Stimulated activated effector memory CD8-positive, alpha-beta T cell treated with anti-CD3 and anti-CD28 coated beads, Interleukin-12 subunit alpha, Interleukin-12 subunit beta, amount 100 ng/mL, for 72 hours (primary cell): ENCODE measurements around the gene OPN1MW2.
"Not testable (repeated sequence)": the region's sequence is repeated elsewhere in the genome, so short reads cannot be mapped to it uniquely, and the experiment has no call there.

ENCODE experiments used
- ATAC-seq: fragments of 150-1000 bp; cut with Tn5 transposase; 2 replicates; pipeline ENCODE4 v1.10.0; 2021
- DNase-seq, 2 donors: peaks; one replicate each; pipeline ENCODE4 v3.0.0; 2021 to 2022; ENCODE audit warnings: low spot score in 2 of 2
- H3K27ac Mint-ChIP-seq: one replicate; pipeline ENCODE4 v1.8.0; 2022; ENCODE audit warnings: mild to moderate bottlenecking, mixed read lengths
- H3K36me3 Mint-ChIP-seq: one replicate; pipeline ENCODE4 v1.8.0; 2022; ENCODE audit warnings: mild to moderate bottlenecking, mixed read lengths
- H3K4me1 Mint-ChIP-seq: one replicate; pipeline ENCODE4 v1.8.0; 2022; ENCODE audit warnings: mixed read lengths
- H3K4me3 Mint-ChIP-seq: one replicate; pipeline ENCODE4 v1.8.0; 2022; ENCODE audit warnings: mild to moderate bottlenecking, mixed read lengths
- H3K9me3 Mint-ChIP-seq: one replicate; pipeline ENCODE4 v1.8.0; 2022; ENCODE audit warnings: mixed read lengths

The OPN1MW2 gene

GRCh38 chrX:154219456-154219855 is at the start of gene OPN1MW2:
OPN1MW2 (plus strand) TSS chrX:154219756; CDS start chrX:154219816, 60 bp downstream.
- H3K4me3 Mint-ChIP-seq, DNase-seq, H3K9me3 Mint-ChIP-seq, H3K36me3 Mint-ChIP-seq, H3K27ac Mint-ChIP-seq, ATAC-seq, H3K4me1 Mint-ChIP-seq: not testable (repeated sequence)

- peak; percentile 98 for ATAC-seq
- DNase-seq, H3K4me3 Mint-ChIP-seq, H3K9me3 Mint-ChIP-seq, H3K36me3 Mint-ChIP-seq, H3K4me1 Mint-ChIP-seq, H3K27ac Mint-ChIP-seq: not testable (repeated sequence)
Measured at GRCh38 chrX:154172535-154172943, 47.0 kb upstream of the OPN1MW2 start.

GRCh38 chrX:154174356-154174755 is 45.2 kb upstream of the OPN1MW2 start:
- not testable (repeated sequence) for DNase-seq, H3K9me3 Mint-ChIP-seq, H3K4me1 Mint-ChIP-seq, H3K4me3 Mint-ChIP-seq, H3K36me3 Mint-ChIP-seq, H3K27ac Mint-ChIP-seq, ATAC-seq

GRCh38 chrX:154182296-154182695 is 37.3 kb upstream of the OPN1MW2 start, which contains the start of gene OPN1MW:
OPN1MW (plus strand) TSS chrX:154182596; CDS start chrX:154182678, 82 bp downstream.
- H3K4me1 Mint-ChIP-seq, H3K36me3 Mint-ChIP-seq, ATAC-seq, DNase-seq, H3K4me3 Mint-ChIP-seq, H3K27ac Mint-ChIP-seq, H3K9me3 Mint-ChIP-seq: not testable (repeated sequence)

- H3K4me3 Mint-ChIP-seq, H3K36me3 Mint-ChIP-seq, H3K4me1 Mint-ChIP-seq, H3K27ac Mint-ChIP-seq, H3K9me3 Mint-ChIP-seq, DNase-seq: not testable (repeated sequence)
- ATAC-seq: peak; percentile 64
Measured at GRCh38 chrX:154183794-154184193, 35.8 kb upstream of the OPN1MW2 start.

- ATAC-seq, H3K4me1 Mint-ChIP-seq, H3K36me3 Mint-ChIP-seq, H3K27ac Mint-ChIP-seq, H3K4me3 Mint-ChIP-seq, H3K9me3 Mint-ChIP-seq, DNase-seq: not testable (repeated sequence)
Measured at GRCh38 chrX:154192846-154193245, 26.7 kb upstream of the OPN1MW2 start.

- not testable (repeated sequence) for H3K27ac Mint-ChIP-seq, DNase-seq, H3K9me3 Mint-ChIP-seq, H3K4me3 Mint-ChIP-seq, ATAC-seq, H3K36me3 Mint-ChIP-seq, H3K4me1 Mint-ChIP-seq
Measured at GRCh38 chrX:154194316-154194715, 25.2 kb upstream of the OPN1MW2 start.

- DNase-seq, H3K9me3 Mint-ChIP-seq, H3K27ac Mint-ChIP-seq, H3K4me3 Mint-ChIP-seq, H3K36me3 Mint-ChIP-seq, H3K4me1 Mint-ChIP-seq, ATAC-seq: not testable (repeated sequence)
Measured at GRCh38 chrX:154196466-154196865, 23.1 kb upstream of the OPN1MW2 start.

GRCh38 chrX:154209670-154210418 is 9.7 kb upstream of the OPN1MW2 start:
- not testable (repeated sequence) for H3K9me3 Mint-ChIP-seq, H3K27ac Mint-ChIP-seq, H3K4me1 Mint-ChIP-seq, DNase-seq, H3K36me3 Mint-ChIP-seq, H3K4me3 Mint-ChIP-seq
- peak; percentile 98 for ATAC-seq

GRCh38 chrX:154211057-154211456 is 8.5 kb upstream of the OPN1MW2 start:
- not testable (repeated sequence) for H3K27ac Mint-ChIP-seq, H3K4me1 Mint-ChIP-seq, H3K9me3 Mint-ChIP-seq, H3K4me3 Mint-ChIP-seq, H3K36me3 Mint-ChIP-seq, ATAC-seq
- DNase-seq: peak in 1 of 2 donors; percentile 52

GRCh38 chrX:154211499-154211898 is 8.1 kb upstream of the OPN1MW2 start:
- H3K9me3 Mint-ChIP-seq, DNase-seq, H3K4me3 Mint-ChIP-seq, H3K4me1 Mint-ChIP-seq, H3K27ac Mint-ChIP-seq, ATAC-seq, H3K36me3 Mint-ChIP-seq: not testable (repeated sequence)

GRCh38 chrX:154225292-154225691 is 5.7 kb downstream of the OPN1MW2 start:
- not testable (repeated sequence) for ATAC-seq, H3K4me3 Mint-ChIP-seq, H3K9me3 Mint-ChIP-seq

GRCh38 chrX:154226706-154227105 is 7.2 kb downstream of the OPN1MW2 start:
- H3K9me3 Mint-ChIP-seq, DNase-seq, H3K27ac Mint-ChIP-seq, H3K4me3 Mint-ChIP-seq, H3K36me3 Mint-ChIP-seq, ATAC-seq, H3K4me1 Mint-ChIP-seq: not testable (repeated sequence)

More at GRCh38 chrX:154225292-154225691, 5.7 kb downstream of the OPN1MW2 start:
- DNase-seq, H3K4me1 Mint-ChIP-seq, H3K27ac Mint-ChIP-seq, H3K36me3 Mint-ChIP-seq: not testable (repeated sequence)

GRCh38 chrX:154231443-154231842 is 11.9 kb downstream of the OPN1MW2 start:
- not testable (repeated sequence) for ATAC-seq, H3K9me3 Mint-ChIP-seq, H3K36me3 Mint-ChIP-seq, H3K4me3 Mint-ChIP-seq, H3K27ac Mint-ChIP-seq, H3K4me1 Mint-ChIP-seq, DNase-seq

GRCh38 chrX:154233620-154234019 is 14.1 kb downstream of the OPN1MW2 start:
- not testable (repeated sequence) for ATAC-seq, H3K27ac Mint-ChIP-seq, H3K4me3 Mint-ChIP-seq, H3K4me1 Mint-ChIP-seq, H3K36me3 Mint-ChIP-seq, DNase-seq, H3K9me3 Mint-ChIP-seq

GRCh38 chrX:154238939-154239559 is 19.5 kb downstream of the OPN1MW2 start:
- not testable (repeated sequence) for H3K4me1 Mint-ChIP-seq, H3K27ac Mint-ChIP-seq, H3K36me3 Mint-ChIP-seq, ATAC-seq, H3K9me3 Mint-ChIP-seq, H3K4me3 Mint-ChIP-seq
- DNase-seq: peak in 1 of 2 donors; percentile 32
